22Rv1 (cell line): ENCODE results near the gene E2F2.

Experiments used
- CTCF ChIP-seq: fragments of 450-650 bp; IDR thresholded peaks from 2 replicates; pipeline ENCODE4 v1.5.1; 2017; ENCODE audit warnings: mild to moderate bottlenecking
- ZFX ChIP-seq: fragments of 450-650 bp; IDR thresholded peaks from 2 replicates; pipeline ENCODE4 v1.6.1; 2017; ENCODE audit warnings: antibody characterized with exemption, borderline replicate concordance

- TF ChIP-seq CTCF = no peak
- TF ChIP-seq ZFX = no peak
Observed at GRCh38 chr1:23577056-23578004, 46.3 kb upstream of the E2F2 start.
